ENCODE results near the gene ZYG11B. TPM values are rescaled to one million over a fixed set of nuclear protein-coding genes. Genes with fewer than 3 reads are reported as not detected.

The ZYG11B gene
- total and polyA plus RNA-seq, 9 of the 15 experiments (the other 6 are each of a cell fraction or from before 2014, with no cell fraction given) = 4.9 to 22.2 (median 12.2) TPM

GRCh38 chr1:52769346-52770033 is 43.2 kb downstream of the ZYG11B start:
- H3K4me1 ChIP-seq (replicated peaks in 1 of 2; ENCODE audit: control insufficient read depth in 2 of 2, insufficient read depth in 2 of 2, low read length in 2 of 2) = no peaks in the 10 kb centered on the region

GRCh38 chr1:52771384-52771783 is 45.1 kb downstream of the ZYG11B start:
- FAIRE-seq = no peak
- H3K9me3 ChIP-seq (replicated peaks; ENCODE audit: control insufficient read depth, insufficient read depth, low read depth, low read length) = no peaks in the 10 kb centered on the region
- no peak overlapping the region for H2AFZ ChIP-seq (ENCODE audit: low read depth, low read length)
- H3K9me1 ChIP-seq (ENCODE audit: control insufficient read depth, insufficient read depth, low read length) = no peaks in the 10 kb centered on the region
- ATAC-seq = no peak
- no TSS peak for BruUV-seq (replicated peaks)
- H3K4me2 ChIP-seq (ENCODE audit: insufficient read depth, low read length) = no peak overlapping the region
- no peak overlapping the region for H3K4me3 ChIP-seq
- H3K27ac ChIP-seq (ENCODE audit: extremely low read depth, low read depth, low read length) = no peak overlapping the region
- H3K27me3 ChIP-seq (ENCODE audit: control insufficient read depth in 2 of 2, insufficient read depth in 2 of 2, low read length in 2 of 2) = no peaks in the 10 kb centered on the region
- intact Hi-C loops (cut with micrococcal nuclease) = no loop called here
- no peaks in the 10 kb centered on the region for H3K4me1 ChIP-seq (replicated peaks in 1 of 2; ENCODE audit: control insufficient read depth in 2 of 2, insufficient read depth in 2 of 2, low read length in 2 of 2)
- H3K9ac ChIP-seq (ENCODE audit: insufficient read depth in 1 of 2, low read depth in 2 of 2, low read length in 2 of 2) = no peak overlapping the region
- no peaks in the 10 kb centered on the region for H4K20me1 ChIP-seq (replicated peaks; ENCODE audit: control insufficient read depth, insufficient read depth, low read length)
- H3K36me3 ChIP-seq (ENCODE audit: control insufficient read depth, insufficient read depth, low read length) = peaks cover 16% of the 10 kb centered on the region; the same call in 1 of the 3 replicates
- ChIA-PET CTCF (ENCODE audit: low intra/inter-chr PET ratio) (no interaction called here), POLR2A (interaction anchor here (1.1 kb wide), 1 partner anchor 47 kb away, joined by 3 read pairs; no protein-coding TSS in a partner anchor)
- H3K79me2 ChIP-seq (ENCODE audit: control insufficient read depth, insufficient read depth, low read length) = no peaks in the 10 kb centered on the region
- 76% methylated on average over 7 of the region's 7 CpGs for WGBS (ENCODE audit: insufficient coverage, low coverage, missing lambda C conversion rate)
- in situ Hi-C loops (cut with MboI) = no loop called here
- DNase-seq (ENCODE audit: extremely low read depth in 1 of 4, low spot score in 3 of 4) = no peak
- TF ChIP-seq MAFK (IDR thresholded peaks at IDR 0.05; ENCODE audit: low read length) = no peak
- no peak for TF ChIP-seq CEBPZ (IDR thresholded peaks at IDR 0.05; ENCODE audit: borderline replicate concordance, low read depth, low read length)
- no peak for TF ChIP-seq CC2D1A (IDR thresholded peaks at IDR 0.05)
- TF ChIP-seq STAT5A (IDR thresholded peaks at IDR 0.05; ENCODE audit: borderline replicate concordance, low read length) = no peak
- TF ChIP-seq COPS2 (conservative IDR thresholded peaks at IDR 0.05) = no peak
- TF ChIP-seq PHF21A (IDR thresholded peaks at IDR 0.05; ENCODE audit: borderline replicate concordance, low read depth) = no peak
- TF ChIP-seq ZHX1 (conservative IDR thresholded peaks at IDR 0.05; ENCODE audit: low read length) = no peak

More at GRCh38 chr1:52769346-52770033, 43.2 kb downstream of the ZYG11B start:
- Histone ChIP-seq H3K9me3 (replicated peaks; ENCODE audit: control insufficient read depth, insufficient read depth, low read depth, low read length) (no peaks in the 10 kb centered on the region), H3K9ac (ENCODE audit: insufficient read depth in 1 of 2, low read depth in 2 of 2, low read length in 2 of 2) (no peak overlapping the region), H3K27me3 (ENCODE audit: control insufficient read depth in 2 of 2, insufficient read depth in 2 of 2, low read length in 2 of 2) (no peaks in the 10 kb centered on the region), H2AFZ (ENCODE audit: low read depth, low read length) (no peak overlapping the region), H3K36me3 (ENCODE audit: control insufficient read depth, insufficient read depth, low read length) (peaks cover 11% of the 10 kb centered on the region; the same call in 1 of the 3 replicates), H3K4me3 (no peak overlapping the region), H3K4me2 (ENCODE audit: insufficient read depth, low read length) (no peak overlapping the region), H3K79me2 (ENCODE audit: control insufficient read depth, insufficient read depth, low read length) (no peaks in the 10 kb centered on the region), H3K27ac (ENCODE audit: extremely low read depth, low read depth, low read length) (no peak overlapping the region), H4K20me1 (replicated peaks; ENCODE audit: control insufficient read depth, insufficient read depth, low read length) (no peaks in the 10 kb centered on the region), H3K9me1 (ENCODE audit: control insufficient read depth, insufficient read depth, low read length) (no peaks in the 10 kb centered on the region)
- no peak for ATAC-seq
- POLR2A ChIA-PET = no interaction called here
- CTCF ChIA-PET (ENCODE audit: low intra/inter-chr PET ratio) = no interaction called here
- TF ChIP-seq RFX1 (IDR thresholded peaks at IDR 0.05) (no peak), FOXK1 (CRISPR knock-in tag; IDR thresholded peaks at IDR 0.05; ENCODE audit: borderline replicate concordance) (no peak), PHF8 (IDR thresholded peaks at IDR 0.05; ENCODE audit: borderline replicate concordance, low read length) (no peak), CBX8 (IDR thresholded peaks at IDR 0.05; ENCODE audit: borderline replicate concordance, extremely low read depth, low read depth, low read length, poor library complexity, severe bottlenecking) (no peak), ILF3 (IDR thresholded peaks at IDR 0.05; ENCODE audit: borderline replicate concordance) (no peak), MEF2D (tag; conservative IDR thresholded peaks at IDR 0.05; ENCODE audit: low read depth) (no peak)
- 49% methylated on average over 4 of the region's 4 CpGs for WGBS (ENCODE audit: insufficient coverage, low coverage, missing lambda C conversion rate)
- no TSS peak for BruUV-seq (replicated peaks)
- intact Hi-C loops (cut with micrococcal nuclease) = no loop called here
- FAIRE-seq = no peak
- in situ Hi-C loops (cut with MboI) = no loop called here
- DNase-seq (ENCODE audit: extremely low read depth in 1 of 4, low spot score in 3 of 4) = no peak

Measured in K562 (cell line).